Activated T-cell treated with anti-CD3 and anti-CD28 coated beads, Interleukin-2, amount 50 U/mL, for 4 hours (primary cell): ENCODE data around the gene B3GALT4. TPM values are rescaled to one million over a fixed set of nuclear protein-coding genes. Genes with fewer than 3 reads are reported as not detected.
A peak's percentile ranks its signal among the peaks of the same experiment; 100 is the strongest.

Experiments
- ATAC-seq, 2 donors: fragments of 200-7000 bp; cut with Tn5 transposase; one replicate each; pipeline ENCODE4 v1.10.0; 2021
- DNase-seq: peaks from one replicate; pipeline ENCODE4 v3.0.0-alpha.2; 2020
- H3K27me3 Mint-ChIP-seq: one replicate; pipeline ENCODE4 v1.8.0; 2021; ENCODE audit warnings: low read depth, mixed read lengths
- H3K36me3 Mint-ChIP-seq: one replicate; pipeline ENCODE4 v1.8.0; 2022; ENCODE audit warnings: mixed read lengths; ENCODE audit not compliant: insufficient read depth
- H3K4me1 Mint-ChIP-seq: one replicate; pipeline ENCODE4 v1.8.0; 2021; ENCODE audit warnings: low read depth, mixed read lengths
- H3K4me3 Mint-ChIP-seq: one replicate; pipeline ENCODE4 v1.8.0; 2021; ENCODE audit warnings: mild to moderate bottlenecking, moderate library complexity, mixed read lengths
- H3K9me3 Mint-ChIP-seq: one replicate; pipeline ENCODE4 v1.8.0; 2021; ENCODE audit warnings: mixed read lengths
- total RNA-seq, 3 donors: library from RNA; stranded (reverse); gene quantifications; one replicate each; pipeline ENCODE4 v1.2.1, GENCODE V29; 2021

Gene B3GALT4
- total RNA-seq: 1 to 10 TPM; 2.6 to 3.8 (median 3.7) TPM

GRCh38 chr6:33276864-33277662 is at the start of gene B3GALT4:
Gene B3GALT4 (plus strand): TSS chr6:33277123. CDS start chr6:33277420, 297 bp downstream.
- H3K27me3 Mint-ChIP-seq: no peaks in the 10 kb centered on the region
- DNase-seq (peak; percentile 55), ATAC-seq (peak; percentile 70 to 71)
- no peaks in the 10 kb centered on the region for H3K9me3 Mint-ChIP-seq
- H3K4me3 Mint-ChIP-seq: peak within 1 kb of the TSS; percentile 96
- H3K4me1 Mint-ChIP-seq: peaks cover 52% of the 10 kb centered on the region
- H3K36me3 Mint-ChIP-seq: peaks cover 45% of the 10 kb centered on the region

- H3K27me3 Mint-ChIP-seq: peaks cover 33% of the 10 kb centered on the region
- H3K9me3 Mint-ChIP-seq: no peaks in the 10 kb centered on the region
- no peaks in the 10 kb centered on the region for H3K4me1 Mint-ChIP-seq
- no peaks in the 10 kb centered on the region for H3K36me3 Mint-ChIP-seq
- DNase-seq: no peak
- no peak for ATAC-seq
- H3K4me3 Mint-ChIP-seq: no peak overlapping the region
These were observed 41.7 kb upstream of the B3GALT4 start for GRCh38 chr6:33235221-33235634.

GRCh38 chr6:33236328-33236727 is 40.6 kb upstream of the B3GALT4 start:
- no peak for DNase-seq

GRCh38 chr6:33236852-33237251 is 40.1 kb upstream of the B3GALT4 start:
- peaks cover 4% of the 10 kb centered on the region for H3K4me1 Mint-ChIP-seq
- H3K27me3 Mint-ChIP-seq: peaks cover 26% of the 10 kb centered on the region
- ATAC-seq: no peak
- no peak for DNase-seq
- no peak overlapping the region for H3K4me3 Mint-ChIP-seq
- H3K36me3 Mint-ChIP-seq: no peaks in the 10 kb centered on the region
- H3K9me3 Mint-ChIP-seq: no peaks in the 10 kb centered on the region

More at GRCh38 chr6:33236328-33236727, 40.6 kb upstream of the B3GALT4 start:
- H3K36me3 Mint-ChIP-seq: no peaks in the 10 kb centered on the region
- no peak overlapping the region for H3K4me3 Mint-ChIP-seq
- H3K4me1 Mint-ChIP-seq: no peaks in the 10 kb centered on the region
- no peak for ATAC-seq
- H3K27me3 Mint-ChIP-seq: peaks cover 31% of the 10 kb centered on the region
- no peaks in the 10 kb centered on the region for H3K9me3 Mint-ChIP-seq

GRCh38 chr6:33237741-33238140 is 39.2 kb upstream of the B3GALT4 start:
- peaks cover 10% of the 10 kb centered on the region for H3K4me1 Mint-ChIP-seq
- H3K9me3 Mint-ChIP-seq: no peaks in the 10 kb centered on the region
- no peak for DNase-seq
- no peak overlapping the region for H3K4me3 Mint-ChIP-seq
- H3K27me3 Mint-ChIP-seq: peaks cover 21% of the 10 kb centered on the region
- ATAC-seq: no peak
- H3K36me3 Mint-ChIP-seq: no peaks in the 10 kb centered on the region

- DNase-seq (no peak), ATAC-seq (peak; percentile 90 to 96)
- Mint-ChIP-seq H3K4me1 (peaks cover 10% of the 10 kb centered on the region), H3K9me3 (no peaks in the 10 kb centered on the region), H3K36me3 (no peaks in the 10 kb centered on the region), H3K27me3 (peaks cover 4% of the 10 kb centered on the region), H3K4me3 (no peak overlapping the region)
These were observed 35.0 kb upstream of the B3GALT4 start for GRCh38 chr6:33241968-33242367.

GRCh38 chr6:33243476-33243875 is 33.4 kb upstream of the B3GALT4 start:
- no peak overlapping the region for H3K4me3 Mint-ChIP-seq
- no peak for ATAC-seq
- no peaks in the 10 kb centered on the region for H3K36me3 Mint-ChIP-seq
- H3K4me1 Mint-ChIP-seq: peaks cover 16% of the 10 kb centered on the region
- H3K9me3 Mint-ChIP-seq: no peaks in the 10 kb centered on the region
- H3K27me3 Mint-ChIP-seq: peaks cover 4% of the 10 kb centered on the region
- DNase-seq: no peak

- no peaks in the 10 kb centered on the region for H3K9me3 Mint-ChIP-seq
- H3K36me3 Mint-ChIP-seq: peaks cover 11% of the 10 kb centered on the region
- ATAC-seq (peak; percentile 42 to 44), DNase-seq (peak; percentile 92)
- peak overlapping the region; percentile 89 for H3K4me3 Mint-ChIP-seq
- H3K27me3 Mint-ChIP-seq: no peaks in the 10 kb centered on the region
- H3K4me1 Mint-ChIP-seq: peaks cover 36% of the 10 kb centered on the region
These were observed 28.8 kb upstream of the B3GALT4 start for GRCh38 chr6:33247977-33248642.

- Mint-ChIP-seq H3K4me1 (peaks cover 36% of the 10 kb centered on the region), H3K36me3 (peaks cover 11% of the 10 kb centered on the region), H3K9me3 (no peaks in the 10 kb centered on the region), H3K27me3 (no peaks in the 10 kb centered on the region), H3K4me3 (peak overlapping the region; percentile 89)
- peak; percentile 16 to 20 for ATAC-seq
- DNase-seq: no peak
These were observed 28.3 kb upstream of the B3GALT4 start for GRCh38 chr6:33248643-33248931.

GRCh38 chr6:33248932-33249731 is 27.8 kb upstream of the B3GALT4 start:
- DNase-seq (peak; percentile 90), ATAC-seq (peak; percentile 90 to 92)
- Mint-ChIP-seq H3K4me1 (peaks cover 36% of the 10 kb centered on the region), H3K9me3 (no peaks in the 10 kb centered on the region), H3K27me3 (no peaks in the 10 kb centered on the region), H3K4me3 (peak overlapping the region; percentile 89), H3K36me3 (peaks cover 11% of the 10 kb centered on the region)

- DNase-seq: no peak
These were observed 26.9 kb upstream of the B3GALT4 start for GRCh38 chr6:33249732-33250630.

GRCh38 chr6:33250731-33251130 is 26.2 kb upstream of the B3GALT4 start:
- DNase-seq (no peak), ATAC-seq (no peak)
- Mint-ChIP-seq H3K4me3 (peak overlapping the region; percentile 89), H3K9me3 (no peaks in the 10 kb centered on the region), H3K36me3 (peaks cover 11% of the 10 kb centered on the region), H3K27me3 (no peaks in the 10 kb centered on the region), H3K4me1 (peaks cover 36% of the 10 kb centered on the region)

More at GRCh38 chr6:33249732-33250630, 26.9 kb upstream of the B3GALT4 start:
- Mint-ChIP-seq H3K36me3 (peaks cover 11% of the 10 kb centered on the region), H3K27me3 (no peaks in the 10 kb centered on the region), H3K9me3 (no peaks in the 10 kb centered on the region), H3K4me3 (peak overlapping the region; percentile 89), H3K4me1 (peaks cover 36% of the 10 kb centered on the region)
- ATAC-seq: no peak

- H3K36me3 Mint-ChIP-seq: peaks cover 11% of the 10 kb centered on the region
- no peaks in the 10 kb centered on the region for H3K27me3 Mint-ChIP-seq
- no peaks in the 10 kb centered on the region for H3K9me3 Mint-ChIP-seq
- ATAC-seq (no peak), DNase-seq (no peak)
- peaks cover 36% of the 10 kb centered on the region for H3K4me1 Mint-ChIP-seq
- peak overlapping the region; percentile 7 for H3K4me3 Mint-ChIP-seq
These were observed 25.4 kb upstream of the B3GALT4 start for GRCh38 chr6:33251395-33252012.
